LNCAP (cell line): ENCODE data around the gene ST8SIA3.

ENCODE experiments used
- TF ChIP-seq, protein P1 (sequence below): fragments of 450-650 bp; IDR thresholded peaks from 2 replicates; pipeline ENCODE4 v1.5.1; 2017; ENCODE audit warnings: mild to moderate bottlenecking

ST8SIA3 gene

DNA sequence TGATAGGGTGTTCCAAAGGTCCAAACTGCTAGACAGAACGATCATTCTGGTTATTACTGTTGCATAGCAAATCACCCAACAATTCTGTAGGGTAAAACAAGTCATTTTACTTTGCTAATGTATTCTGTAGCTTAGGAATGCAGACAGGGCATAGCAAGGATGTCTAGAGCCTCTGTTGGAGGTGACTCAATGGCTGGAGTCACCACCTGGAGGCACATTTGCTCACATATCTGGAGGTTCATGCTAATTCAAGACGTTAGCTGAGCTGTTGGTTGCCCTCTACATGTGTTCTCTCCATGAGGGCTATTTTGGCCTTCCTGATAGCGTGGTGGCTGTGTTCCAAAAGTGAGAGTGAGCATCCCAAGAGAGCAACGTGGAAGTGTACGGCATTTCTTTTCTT lies 22.5 kb upstream of the ST8SIA3 start:
- TF ChIP-seq, protein P1, sequence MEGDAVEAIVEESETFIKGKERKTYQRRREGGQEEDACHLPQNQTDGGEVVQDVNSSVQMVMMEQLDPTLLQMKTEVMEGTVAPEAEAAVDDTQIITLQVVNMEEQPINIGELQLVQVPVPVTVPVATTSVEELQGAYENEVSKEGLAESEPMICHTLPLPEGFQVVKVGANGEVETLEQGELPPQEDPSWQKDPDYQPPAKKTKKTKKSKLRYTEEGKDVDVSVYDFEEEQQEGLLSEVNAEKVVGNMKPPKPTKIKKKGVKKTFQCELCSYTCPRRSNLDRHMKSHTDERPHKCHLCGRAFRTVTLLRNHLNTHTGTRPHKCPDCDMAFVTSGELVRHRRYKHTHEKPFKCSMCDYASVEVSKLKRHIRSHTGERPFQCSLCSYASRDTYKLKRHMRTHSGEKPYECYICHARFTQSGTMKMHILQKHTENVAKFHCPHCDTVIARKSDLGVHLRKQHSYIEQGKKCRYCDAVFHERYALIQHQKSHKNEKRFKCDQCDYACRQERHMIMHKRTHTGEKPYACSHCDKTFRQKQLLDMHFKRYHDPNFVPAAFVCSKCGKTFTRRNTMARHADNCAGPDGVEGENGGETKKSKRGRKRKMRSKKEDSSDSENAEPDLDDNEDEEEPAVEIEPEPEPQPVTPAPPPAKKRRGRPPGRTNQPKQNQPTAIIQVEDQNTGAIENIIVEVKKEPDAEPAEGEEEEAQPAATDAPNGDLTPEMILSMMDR: no peak

DNA sequence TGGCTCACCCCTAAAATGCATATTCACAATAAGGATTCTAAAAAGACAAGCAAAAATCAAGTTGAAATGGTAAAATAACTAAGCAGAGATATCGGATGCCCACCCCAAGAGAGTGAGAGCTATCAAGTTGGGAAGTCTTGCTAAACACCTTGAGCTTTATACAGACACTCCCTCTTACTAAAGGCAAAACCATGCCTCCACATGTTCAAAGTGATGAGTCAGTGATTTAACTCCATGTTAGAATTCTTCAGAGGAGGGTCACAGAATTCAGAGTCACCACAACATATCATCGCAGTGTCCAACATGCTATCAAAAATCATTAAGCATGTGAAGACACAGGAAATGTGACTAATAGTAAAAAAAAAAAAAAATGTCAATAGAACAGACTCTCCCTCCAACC lies 20.6 kb upstream of the ST8SIA3 start:
- TF ChIP-seq, protein P1: no peak

DNA sequence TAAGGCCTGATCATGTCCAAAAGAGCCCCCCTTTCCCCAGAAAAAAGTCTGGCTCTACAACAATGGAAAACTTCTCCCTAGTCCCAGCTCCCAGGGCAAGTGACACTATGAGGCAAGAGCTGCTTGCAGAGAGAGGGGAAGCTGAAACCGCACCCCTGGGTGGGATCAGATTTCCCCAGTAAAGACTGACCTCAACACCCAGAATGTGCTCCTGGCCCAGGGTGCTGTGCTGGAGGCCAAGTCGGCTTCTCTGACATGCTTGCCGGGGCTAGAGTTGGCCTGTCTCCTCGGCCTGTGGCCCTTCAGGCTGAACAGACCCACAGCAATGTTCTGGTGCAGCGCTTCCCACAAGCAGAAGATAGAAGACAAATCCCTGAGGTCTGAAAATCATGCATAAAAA lies 18.4 kb upstream of the ST8SIA3 start:
- TF ChIP-seq, protein P1: no peak

DNA sequence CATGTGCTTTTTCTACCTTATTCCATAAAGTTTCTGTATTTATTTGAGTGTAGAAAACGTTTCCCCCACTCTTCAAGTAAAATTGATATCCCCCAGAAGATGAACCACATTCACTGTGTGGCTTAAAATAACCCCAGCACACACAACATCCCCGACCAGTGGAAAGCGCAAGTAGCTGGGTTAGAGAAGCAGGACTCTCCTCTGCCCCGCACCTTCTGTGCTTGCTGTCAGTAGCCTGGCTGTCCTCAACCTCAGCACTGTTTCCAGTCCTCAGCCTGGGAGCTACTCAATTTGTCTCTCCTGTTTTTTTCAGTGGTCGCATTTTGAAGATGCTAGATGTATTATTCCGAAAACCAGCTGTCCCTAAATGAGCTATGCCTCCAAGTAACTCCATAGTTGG lies 18.0 kb upstream of the ST8SIA3 start:
- TF ChIP-seq, protein P1: no peak

DNA sequence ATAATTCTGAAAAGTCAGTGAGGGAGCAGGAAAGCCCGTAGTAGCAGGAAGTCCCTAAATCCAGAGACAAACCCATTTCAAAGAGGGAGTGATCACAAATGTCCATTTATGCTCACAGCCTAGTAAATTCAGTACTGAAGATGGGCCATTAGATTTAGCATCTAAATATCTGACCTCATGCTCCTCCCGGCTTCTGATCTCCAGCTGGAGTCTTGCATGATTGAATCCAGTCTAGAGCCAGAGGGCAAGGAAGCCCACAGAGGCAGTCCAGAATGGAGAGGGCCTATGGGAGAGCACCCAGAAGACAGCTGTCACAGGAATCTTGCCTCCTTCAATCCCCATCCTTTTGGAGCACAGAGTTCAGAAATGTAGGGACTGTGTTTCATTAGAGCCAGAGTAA lies 16.0 kb upstream of the ST8SIA3 start:
- TF ChIP-seq, protein P1: no peak

DNA sequence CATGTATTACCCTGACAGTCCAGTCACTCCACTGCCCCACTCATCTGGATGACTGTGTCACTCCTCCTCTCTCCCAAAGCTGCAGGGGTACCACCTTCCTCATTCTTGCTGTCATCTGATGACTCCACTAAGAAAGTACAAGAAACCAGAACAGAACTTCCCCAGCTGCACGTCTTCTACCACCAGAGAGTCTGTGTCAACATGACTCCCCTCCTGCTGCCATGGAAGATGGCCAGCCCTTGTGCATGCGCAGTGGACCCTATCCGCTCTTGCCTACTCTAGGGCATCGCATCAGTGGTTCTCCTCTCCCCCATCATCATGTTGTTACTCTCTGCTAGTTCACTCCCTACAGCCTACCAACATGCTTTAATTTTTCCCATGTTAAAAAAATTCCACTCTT lies 14.5 kb upstream of the ST8SIA3 start:
- TF ChIP-seq, protein P1: no peak

DNA sequence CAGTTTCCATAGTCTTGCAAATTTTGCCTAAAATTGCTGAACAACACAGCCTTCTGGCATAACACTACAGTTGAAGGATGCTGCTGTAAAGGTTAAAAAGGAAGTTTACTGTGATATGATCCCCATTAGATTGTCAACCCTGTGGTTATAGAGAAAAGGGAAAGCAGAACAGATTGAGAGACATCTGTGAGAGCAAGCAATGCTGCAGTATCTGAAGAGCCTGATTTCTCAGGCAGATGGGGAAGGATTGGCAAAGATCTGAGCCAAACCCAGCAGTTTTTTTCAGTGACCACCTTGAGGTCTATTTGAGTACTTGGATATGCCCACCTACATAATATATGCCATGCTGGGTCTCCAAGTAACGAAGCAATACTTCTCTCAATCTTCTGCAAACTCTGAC lies 8.5 kb upstream of the ST8SIA3 start:
- TF ChIP-seq, protein P1: no peak

DNA sequence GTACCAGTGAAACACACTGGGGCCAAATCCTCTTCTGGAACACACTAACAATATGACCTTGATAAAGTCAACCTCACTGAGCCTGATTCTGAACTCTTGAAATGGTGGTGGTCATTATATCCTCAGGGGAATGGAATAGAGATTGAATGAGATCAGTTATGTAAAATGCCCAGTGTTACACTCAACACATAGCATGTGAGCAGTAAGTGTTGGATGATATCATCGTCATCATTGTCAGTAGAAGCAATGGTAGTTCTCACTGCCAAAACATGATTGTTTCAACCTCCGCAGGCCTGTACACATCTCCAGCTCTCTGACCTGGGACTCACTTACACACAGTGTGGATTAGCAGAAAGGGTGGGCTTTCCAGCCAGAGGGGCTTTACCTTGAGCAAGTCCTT lies 5.5 kb upstream of the ST8SIA3 start:
- TF ChIP-seq, protein P1: no peak
